HG02840 (cell line): Measurements from ENCODE around the gene RALGPS1.

Source experiments
- ATAC-seq: cut with Tn5 transposase; IDR thresholded peaks from one replicate; pipeline ENCODE4 v1.9.1; 2021; ENCODE audit warnings: mild to moderate bottlenecking, moderate library complexity, moderate number of reproducible peaks; ENCODE audit not compliant: unreplicated experiment, low FRiP score

RALGPS1 gene

DNA sequence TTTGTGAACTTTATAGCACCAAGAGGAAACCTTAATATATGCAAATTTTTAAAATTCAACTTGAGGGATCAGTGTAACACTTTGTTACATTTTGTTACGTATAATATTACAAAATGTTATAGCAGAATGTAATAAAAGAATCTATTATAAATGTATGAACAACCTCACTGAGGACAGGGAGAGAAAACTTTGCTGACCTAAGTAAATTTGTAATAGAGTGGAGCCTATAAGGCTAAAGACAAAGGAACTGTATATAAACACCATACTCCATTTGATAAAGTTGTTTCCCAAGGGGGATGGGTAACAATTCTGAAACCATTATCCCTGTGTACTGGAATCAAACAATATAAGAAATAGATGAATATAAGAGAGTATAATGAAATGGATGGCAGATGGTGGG, 130.6 kb downstream of the RALGPS1 start:
- ATAC-seq, result no peak

DNA sequence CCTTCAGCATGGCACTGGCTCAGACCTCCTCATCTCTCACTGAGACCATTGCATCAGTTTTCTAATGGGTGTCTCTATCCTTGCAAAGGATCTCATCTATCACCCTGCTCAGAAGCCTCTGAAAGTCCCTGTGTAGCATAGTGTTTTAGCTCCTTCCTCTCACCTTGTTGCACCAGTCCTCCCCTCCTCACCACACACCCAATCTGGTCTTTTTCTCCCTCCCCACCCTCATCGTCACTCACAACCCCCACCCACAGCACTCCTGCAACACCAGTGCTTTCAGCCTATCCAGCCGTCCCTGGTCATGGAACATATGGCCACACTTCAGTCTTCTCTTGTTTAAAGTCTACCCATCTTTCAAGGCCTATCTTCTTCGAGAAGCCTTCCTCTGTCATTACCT, 133.4 kb downstream of the RALGPS1 start:
- no peak for ATAC-seq

DNA sequence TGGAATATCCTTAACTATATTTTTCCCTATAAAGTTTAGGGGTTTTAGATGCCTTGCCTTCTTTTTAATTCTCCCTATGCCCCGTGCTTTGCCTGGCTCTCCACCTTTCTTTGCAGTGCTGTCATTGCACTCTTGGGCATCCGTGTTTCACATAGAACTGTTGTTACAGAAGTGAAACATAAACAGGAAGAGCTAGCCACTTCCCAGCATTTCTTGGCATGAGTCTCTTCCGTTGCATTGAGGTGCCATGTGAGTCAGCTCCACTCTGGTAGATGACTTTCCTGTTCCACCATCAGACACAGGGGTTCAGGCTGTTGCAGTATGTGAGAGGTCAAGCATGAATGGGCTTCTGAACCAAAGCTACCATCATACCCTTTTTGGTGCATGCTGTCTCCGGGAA, 134.5 kb downstream of the RALGPS1 start:
- ATAC-seq, result no peak

DNA sequence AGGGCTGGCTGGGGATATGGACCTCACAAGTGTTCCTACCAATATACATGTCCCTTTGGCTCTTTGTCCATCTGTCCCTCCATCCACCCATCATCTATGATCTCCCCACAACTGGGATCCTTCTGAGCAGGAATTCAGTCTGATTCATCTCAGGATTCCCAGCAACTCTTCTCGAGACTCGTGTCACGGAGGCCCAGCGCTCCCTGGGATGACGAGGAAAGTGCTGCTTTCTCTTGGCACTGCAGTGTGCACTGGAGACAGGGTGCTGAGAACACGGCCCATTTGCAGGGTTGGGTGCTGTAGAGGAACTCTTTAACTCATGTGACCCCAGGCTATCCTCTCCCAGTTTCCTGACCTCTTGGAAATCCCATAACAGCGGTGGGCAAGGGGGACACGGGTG, 135.0 kb downstream of the RALGPS1 start:
- no peak for ATAC-seq

DNA sequence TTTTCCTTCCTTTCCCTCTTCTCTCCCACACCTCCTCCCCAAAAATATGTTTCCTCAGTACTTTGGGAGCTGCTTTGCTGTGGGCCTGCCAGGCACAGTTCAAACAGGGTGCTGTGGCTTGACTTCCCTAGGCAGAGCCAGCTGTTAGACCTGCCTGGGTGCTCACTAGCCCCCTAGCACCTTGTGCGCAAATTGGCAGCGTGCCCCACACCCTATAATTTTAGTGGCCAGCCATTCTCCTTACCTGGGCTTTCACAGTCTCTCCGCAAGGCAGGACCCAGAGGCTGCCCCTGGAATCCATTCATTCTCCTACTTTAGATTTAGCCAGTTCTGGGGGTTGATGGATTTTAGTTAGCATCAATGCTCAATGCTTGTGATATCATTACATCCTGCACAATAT, 135.6 kb downstream of the RALGPS1 start:
- ATAC-seq, result no peak

DNA sequence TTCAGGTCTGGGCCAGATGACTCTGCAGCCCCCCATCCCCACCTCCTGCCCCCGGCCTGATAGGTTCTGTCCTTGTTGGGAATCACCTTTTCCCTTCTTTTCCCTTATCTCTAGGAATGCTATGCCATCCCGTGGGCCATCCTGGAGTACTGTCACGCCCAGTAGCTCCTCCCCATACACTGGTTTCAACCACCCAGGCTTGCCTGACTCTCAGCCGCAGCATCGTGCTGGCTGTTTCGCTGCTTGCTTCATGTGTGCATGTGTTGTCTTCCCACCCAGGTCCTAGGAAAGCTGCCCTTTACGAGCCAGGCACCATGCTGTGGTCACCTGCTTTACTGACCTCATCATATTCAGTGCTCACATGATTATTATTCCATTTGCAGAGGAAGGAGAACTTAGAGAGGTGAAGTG, 136.0 kb downstream of the RALGPS1 start:
- ATAC-seq, result no peak

DNA sequence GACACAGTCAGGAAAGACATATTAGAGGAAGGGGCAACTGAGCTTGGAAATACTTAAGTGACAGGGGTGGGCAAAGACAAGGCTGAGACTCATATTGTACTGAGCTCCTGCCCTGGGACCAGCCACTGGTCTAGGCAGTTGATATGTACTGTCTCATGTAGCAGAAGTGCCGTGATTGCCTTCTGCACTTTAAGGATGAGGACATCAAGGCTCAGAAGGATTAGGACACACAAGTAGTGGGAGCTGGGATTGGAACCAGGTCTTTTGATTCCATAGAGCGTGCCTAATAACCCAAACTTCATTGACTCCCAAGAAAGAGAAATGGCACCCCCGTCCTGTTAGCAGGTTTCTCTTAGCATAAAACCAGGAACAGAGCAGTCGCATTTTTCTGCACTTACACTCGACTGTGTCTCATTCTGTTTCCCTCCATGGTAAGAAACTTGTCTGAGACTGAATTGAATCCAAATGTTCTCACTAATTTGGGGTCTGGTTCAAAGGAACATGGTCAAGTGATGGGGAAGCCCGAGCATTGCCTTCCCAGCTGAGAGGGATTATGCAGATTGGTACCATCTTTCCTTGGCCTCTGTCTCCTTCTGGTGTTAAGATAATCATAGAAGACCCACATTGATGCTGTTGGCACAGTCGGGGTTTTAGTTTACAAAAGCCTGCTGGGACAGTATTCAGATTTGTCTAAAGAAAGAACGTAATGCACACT, 137.5 kb downstream of the RALGPS1 start:
- ATAC-seq, result no peak

DNA sequence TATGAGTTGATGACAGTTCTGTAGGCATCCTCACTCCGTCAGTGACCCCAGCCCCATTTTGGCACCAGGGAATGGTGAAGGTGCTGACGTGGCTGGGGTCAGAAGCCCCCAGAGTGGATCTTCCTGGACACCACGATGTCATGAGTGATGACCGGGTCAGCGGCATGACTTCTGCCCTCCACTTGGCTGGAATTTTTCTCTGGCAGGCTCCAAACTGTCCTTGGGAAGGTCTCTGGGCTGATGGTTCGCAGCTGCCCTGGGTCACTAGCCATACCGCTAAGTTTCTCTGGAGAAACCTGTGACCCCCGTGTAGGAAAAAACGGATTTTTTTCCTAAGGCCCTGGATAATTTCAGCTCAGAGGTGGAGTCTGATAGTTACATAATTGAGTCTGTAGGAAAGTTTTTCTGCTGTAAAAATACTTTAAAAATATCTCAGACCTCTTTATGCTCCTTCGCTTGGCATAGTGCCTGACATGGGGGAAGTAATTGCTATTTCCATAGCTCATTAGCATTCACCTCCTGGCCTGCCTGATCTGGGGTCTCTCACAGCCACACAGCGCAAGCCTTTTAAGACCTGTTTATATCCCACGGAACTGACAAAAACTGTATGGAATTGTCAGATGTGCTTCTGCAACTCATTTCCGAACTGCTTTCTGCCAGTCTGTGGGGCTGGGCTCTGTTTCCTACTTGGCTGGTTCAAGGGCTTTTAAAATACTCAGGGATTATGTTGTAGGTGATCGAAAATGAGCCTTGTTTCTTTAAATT, 138.7 kb downstream of the RALGPS1 start:
- no peak for ATAC-seq

DNA sequence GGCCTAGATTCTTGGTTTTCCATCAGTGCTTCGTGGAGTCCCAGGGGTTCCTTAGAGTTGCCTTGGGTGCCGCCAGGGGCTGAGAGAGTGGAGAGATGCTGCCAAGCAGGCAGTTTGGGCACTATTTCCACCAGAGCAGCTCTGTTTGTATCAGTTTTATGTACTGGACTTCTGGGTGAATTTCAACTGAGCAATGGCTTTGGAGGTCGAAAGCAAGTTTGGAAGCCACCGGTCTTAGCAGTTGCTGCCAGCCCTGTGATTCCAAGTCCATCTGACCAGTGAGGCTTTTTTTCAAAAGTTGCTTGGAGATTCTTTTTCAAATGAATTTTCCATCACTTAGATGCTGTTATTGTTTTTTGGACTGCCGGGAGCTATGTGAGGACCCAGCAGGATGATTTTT, 139.4 kb downstream of the RALGPS1 start:
- no peak for ATAC-seq

DNA sequence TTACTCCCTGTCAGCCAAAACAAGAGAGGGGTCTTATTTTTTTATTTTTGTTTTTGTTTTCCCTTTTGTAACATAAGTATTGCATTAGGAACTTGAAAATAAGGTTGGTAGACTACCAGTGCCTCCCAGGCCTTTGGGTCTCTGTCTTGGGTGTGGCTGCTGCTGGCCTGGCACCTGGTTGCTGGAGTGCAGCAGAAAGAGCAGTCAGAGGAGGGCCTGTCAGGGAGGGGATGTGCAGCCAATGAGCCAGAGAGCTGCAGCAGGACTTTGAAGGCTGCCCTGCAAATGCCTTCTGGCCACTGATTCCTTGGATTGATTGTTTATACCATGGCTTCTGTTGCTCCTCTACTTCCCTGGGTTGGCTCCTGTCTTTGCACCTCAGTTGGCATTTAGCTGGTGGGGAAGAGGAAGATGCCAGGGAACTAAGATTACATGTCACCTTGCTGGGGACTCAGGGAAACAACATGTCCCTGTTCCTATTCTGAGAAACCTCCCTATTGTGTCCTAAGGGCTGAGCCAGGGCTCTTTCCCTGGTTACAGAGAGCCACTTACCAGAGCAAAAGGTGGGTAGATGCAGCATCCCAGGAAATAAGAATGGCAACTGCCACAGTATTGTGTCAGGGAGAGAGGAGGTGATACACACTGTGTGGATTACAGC, 141.3 kb downstream of the RALGPS1 start:
- ATAC-seq, result no peak

DNA sequence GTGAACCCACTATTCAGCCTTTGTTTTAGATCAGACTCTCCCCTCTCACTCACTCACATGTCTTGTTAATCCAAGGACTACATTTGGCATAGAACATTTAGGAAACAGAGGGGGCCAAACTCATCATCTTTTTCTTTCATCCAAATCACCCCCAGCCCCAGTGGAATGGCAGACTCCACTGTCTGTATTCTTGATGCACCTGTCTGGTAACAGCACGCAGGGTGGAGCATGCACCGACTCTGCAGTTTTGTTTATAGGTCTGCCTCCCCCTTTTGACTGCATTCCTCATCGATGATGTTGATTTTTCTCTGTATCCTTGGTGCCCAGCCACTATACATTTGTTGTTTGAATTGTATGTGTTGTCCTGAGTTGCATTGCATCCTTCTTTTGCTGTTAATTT, 141.9 kb downstream of the RALGPS1 start:
- ATAC-seq, result no peak

DNA sequence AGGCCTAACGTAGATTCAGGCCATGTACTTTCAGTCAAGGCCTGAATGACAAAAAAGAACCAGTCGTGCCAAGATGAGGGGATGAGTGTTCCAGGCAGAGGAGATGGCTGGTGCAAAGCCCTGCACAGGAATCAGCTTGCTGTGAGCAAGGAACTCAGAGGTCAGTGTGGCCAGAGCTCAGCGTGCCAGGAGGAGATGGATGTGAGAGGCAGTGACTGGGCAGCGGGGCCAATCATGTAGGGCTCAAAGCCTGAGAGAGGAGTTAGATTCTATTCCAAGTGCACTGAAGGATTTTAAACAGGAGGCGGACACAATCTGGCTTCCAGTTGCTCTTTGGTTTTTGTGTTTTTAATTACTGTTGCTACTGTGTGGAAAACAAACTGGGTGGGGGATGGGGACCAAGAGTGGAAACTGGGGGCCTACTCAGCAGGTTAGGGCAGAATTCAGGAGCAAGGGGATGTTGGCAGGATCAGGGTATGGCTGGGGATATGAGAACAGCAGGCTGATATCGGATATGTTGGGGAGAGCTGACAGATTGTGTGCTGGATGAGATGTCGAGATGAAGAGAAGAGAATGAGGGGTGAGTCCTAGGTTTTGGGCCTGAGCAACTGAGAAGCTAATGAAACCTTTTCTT, 143.5 kb downstream of the RALGPS1 start:
- no peak for ATAC-seq

DNA sequence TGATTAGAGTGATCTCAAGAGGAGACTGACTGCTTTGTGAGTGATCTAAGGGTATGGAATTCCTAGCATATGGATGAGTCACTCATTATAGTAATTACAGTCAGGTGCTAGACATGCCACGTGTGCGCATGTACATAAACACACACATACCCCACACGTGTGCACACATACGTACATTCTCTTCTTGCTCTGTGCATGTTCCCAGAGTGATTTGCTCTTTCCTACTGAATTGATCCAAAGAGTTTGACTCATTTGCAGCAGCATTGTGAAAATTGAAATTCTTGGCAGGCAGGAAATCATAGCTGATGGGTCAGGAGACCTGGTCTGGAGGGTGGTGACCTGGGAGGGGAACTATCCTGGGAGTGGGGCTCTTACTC, 144.1 kb downstream of the RALGPS1 start:
- no peak for ATAC-seq

DNA sequence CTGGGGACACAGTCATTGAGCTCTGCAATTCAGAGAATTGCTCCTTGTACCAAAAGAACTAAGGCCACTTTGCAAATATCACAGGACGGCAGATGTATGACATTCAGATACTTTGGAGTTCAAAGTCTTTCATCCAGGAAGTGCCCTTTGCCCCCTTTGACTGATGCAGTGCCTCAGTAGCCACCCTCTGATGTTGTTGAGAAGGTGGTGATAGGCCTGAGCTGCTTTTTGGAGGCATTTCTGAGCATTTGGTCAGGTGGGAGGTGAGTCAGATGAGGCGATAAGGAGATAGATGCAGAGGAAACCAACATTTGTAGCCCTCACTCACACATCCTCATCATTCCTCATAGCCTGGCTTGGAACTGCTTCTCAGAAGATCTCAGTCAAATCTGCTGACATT, 144.4 kb downstream of the RALGPS1 start:
- no peak for ATAC-seq

DNA sequence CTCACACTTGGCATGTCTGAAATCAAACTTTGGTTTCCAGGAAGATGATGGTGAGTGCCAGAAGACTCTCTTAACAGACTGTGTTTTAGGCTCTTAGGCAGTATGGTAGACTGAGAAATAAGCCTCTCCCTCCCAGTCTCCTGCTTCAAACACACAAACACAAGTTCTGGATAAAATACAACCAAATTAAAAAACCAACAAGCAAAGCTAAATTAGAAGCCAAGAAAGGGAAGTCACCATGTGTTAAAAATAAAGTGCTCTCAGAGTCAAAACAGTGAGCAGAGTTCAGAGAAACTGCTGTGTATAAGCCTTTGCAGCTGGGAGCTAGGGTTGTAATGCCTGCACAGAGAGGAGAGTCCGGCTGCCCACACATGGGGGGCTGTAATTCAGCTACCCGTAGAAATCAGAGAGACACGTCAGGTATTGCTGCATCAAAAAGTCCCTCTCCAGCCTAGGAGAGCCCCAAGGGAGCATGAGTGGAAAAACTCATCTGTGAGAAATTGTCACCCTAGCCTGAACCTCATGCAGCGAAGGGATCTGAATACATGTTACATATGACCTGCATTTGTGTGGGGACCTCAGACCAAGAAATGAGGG, 145.3 kb downstream of the RALGPS1 start:
- no peak for ATAC-seq

DNA sequence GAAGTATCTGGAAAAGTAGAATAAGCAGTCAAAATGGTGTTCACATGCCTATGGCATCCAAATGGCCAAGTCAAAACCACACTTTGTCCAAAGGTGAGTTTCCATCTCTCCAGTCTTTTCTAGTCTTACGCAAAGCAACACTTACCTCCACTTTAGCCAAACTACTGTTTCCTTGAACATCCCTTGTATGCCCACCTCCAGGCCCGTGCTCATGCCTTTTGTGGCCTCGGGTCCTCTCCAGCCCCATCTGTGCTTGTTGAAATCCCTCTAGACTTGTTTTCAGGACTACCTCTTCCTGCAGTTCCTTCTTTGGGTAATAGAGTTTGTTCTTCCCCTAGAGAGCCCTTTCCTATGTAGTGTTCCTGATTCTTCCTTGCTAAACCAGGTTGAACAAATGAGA, 146.8 kb downstream of the RALGPS1 start:
- ATAC-seq, result no peak

DNA sequence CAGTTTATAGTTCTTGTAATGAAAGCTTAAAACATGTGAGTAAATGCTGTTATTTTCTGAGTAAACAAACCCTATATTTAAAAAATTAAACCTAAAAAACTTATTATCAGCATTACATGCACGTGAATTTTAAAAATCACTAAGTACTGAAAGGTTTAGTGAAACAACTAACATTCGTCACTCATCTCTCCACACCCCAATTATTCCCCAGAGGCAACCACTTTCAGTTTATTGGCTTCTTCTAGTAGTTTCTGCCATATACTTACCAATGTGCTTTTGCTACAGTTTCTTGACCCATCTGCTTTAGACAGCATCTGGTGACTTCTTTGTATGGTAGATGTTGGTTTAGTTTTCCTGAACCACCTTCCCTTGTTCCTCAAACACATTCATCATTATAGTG, 149.8 kb downstream of the RALGPS1 start:
- no peak for ATAC-seq

DNA sequence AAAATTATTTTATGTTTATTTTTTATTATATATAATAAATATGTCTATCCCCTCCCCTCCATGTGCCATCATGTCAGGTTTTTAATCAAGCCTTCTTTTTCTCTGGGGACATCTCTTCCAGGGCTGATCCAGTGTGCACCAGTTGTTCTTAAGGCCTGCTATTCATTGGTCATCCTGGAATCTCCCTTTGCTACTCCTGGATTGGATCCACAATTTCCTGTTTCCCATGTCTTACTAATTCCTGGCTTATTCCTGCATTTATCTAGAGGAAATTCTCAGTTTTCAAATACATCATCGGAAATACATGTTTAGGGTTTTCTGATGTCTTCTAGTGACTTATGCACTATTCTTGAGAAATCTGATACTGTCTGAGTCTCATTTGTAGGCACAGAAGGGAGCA, 151.0 kb downstream of the RALGPS1 start:
- ATAC-seq, result no peak

DNA sequence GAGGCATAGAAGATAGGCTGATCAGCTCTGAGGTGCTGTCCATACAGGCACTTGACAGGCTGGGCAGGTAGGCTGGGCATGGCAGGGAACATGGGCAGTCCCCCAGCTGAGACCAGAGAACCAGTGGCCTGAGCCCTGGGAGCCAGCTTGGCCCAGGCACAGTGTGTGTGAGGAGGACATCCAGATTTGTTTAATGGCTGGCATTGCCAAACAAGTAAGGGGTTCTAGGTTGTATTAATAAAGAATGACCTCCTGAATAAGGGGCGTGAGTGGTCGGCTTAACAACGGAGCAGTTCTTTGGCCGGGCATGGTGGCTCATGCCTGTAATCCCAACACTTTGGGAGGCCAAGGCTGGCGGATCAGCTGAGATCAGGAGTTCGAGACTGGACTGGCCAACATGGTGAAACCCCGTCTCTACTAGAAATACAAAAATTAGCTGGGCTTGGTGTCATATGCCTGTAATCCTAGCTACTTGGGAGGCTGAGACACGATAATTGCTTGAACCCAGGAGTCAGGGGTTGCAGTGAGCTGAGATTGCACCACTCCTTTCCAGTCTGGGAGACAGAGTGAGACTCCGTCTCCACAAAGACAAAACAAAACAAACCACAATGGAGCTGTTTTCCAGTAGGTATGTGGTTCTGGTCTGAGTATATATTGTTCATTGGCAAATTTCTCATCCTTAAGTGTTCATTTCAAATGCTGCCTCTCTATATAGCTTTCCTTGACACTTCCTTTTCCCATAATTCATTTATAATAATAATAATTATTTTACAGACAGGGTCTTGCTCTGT, 151.7 kb downstream of the RALGPS1 start:
- ATAC-seq, result no peak

DNA sequence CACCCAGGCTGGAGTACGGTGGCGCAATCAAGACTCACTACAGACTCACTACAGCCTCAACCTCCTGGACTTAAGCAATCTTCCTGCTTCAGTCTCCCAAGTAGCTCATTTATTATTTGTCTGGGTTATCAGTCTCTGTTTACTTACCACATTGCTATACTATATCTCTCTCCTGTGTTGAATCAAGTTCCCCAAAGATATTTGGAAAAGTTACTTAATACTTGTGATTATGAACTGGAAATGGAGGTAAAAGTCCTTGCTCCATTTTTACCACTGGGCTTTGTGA, 152.2 kb downstream of the RALGPS1 start:
- no peak for ATAC-seq
